Heart right ventricle (tissue), 16 donors: ENCODE results near the gene CPNE8. TPM values are rescaled to one million over a fixed set of nuclear protein-coding genes. Genes with fewer than 3 reads are reported as not detected.

Experiments used
- ATAC-seq, 8 donors: fragments of 200-7000 bp; cut with Tn5 transposase; one replicate each; pipeline ENCODE4 v1.9.1; 2020; ENCODE audit warnings: mild to moderate bottlenecking in 8 of 8, moderate library complexity in 8 of 8, moderate number of reproducible peaks in 1 of 8
- DNase-seq, 2 donors: peaks; one replicate each; pipeline ENCODE4 v3.0.0-alpha.2; 2020
- H3K27ac ChIP-seq, 10 donors: fragments of 200-600 bp; sonication (generic) in 2 of 10; one replicate each; pipeline versions ENCODE4 v1.5.0 to v1.8.0; 2020 to 2022; ENCODE audit warnings: mild to moderate bottlenecking in 3 of 10
- H3K27me3 ChIP-seq, 7 donors: fragments of 200-600 bp; one replicate each; pipeline ENCODE4 v1.8.0; 2021 to 2022; ENCODE audit warnings: mild to moderate bottlenecking in 2 of 7
- H3K36me3 ChIP-seq, 9 donors: fragments of 200-600 bp; sonication (generic) in 1 of 9; one replicate each; pipeline versions ENCODE4 v1.5.0 to v1.8.0; 2020 to 2022; ENCODE audit warnings: mild to moderate bottlenecking in 2 of 9
- H3K4me1 ChIP-seq, 9 donors: fragments of 200-600 bp; sonication (generic) in 1 of 9; one replicate each; pipeline versions ENCODE4 v1.5.0 to v1.8.0; 2020 to 2022; ENCODE audit warnings: mild to moderate bottlenecking in 4 of 9
- H3K4me3 ChIP-seq, 10 donors: fragments of 200-600 bp; sonication (generic) in 2 of 10; one replicate each; pipeline versions ENCODE4 v1.5.0 to v1.8.0; 2020 to 2022; ENCODE audit warnings: mild to moderate bottlenecking in 7 of 10, moderate library complexity in 2 of 10
- H3K9me3 ChIP-seq, 11 donors: fragments of 200-600 bp in 10 of 11; sonication (generic) in 2 of 11; one replicate each; pipeline versions ENCODE4 v1.5.0 to v1.8.0; 2013 to 2022; ENCODE audit warnings: mild to moderate bottlenecking in 2 of 11, control low read depth in 1 of 11, moderate library complexity in 1 of 11
- WGBS, 2 donors: extraction: QIAGEN DNeasy Blood & Tissue Kit; methylation state at CpG; one replicate each; pipeline ENCODE4 v1.1.7; 2013; ENCODE audit warnings: inconsistent platforms in 1 of 2; 5-methylcytosine and 5-hydroxymethylcytosine counted together
- intact Hi-C, 10 donors: fragments of 100-400 bp; cut with DNase I; formaldehyde crosslinking; loops; one replicate each; pipeline versions ENCODE4 v1.11.1 to v1.14.2; 2022
- polyA plus RNA-seq, 2 donors: library from polyadenylated mRNA; stranded (reverse); fragments of 200-250 nt; gene quantifications; one replicate each; pipeline ENCODE4 v1.2.3, GENCODE V29; 2013
- total RNA-seq, 10 donors: library from RNA; stranded (reverse); fragmentation: NEBNext Ultra II Directional in 3 of 10; extraction: Animal tissue kit (Norgen Biotek cat#: 25700) in 3 of 10; gene quantifications; one replicate each; pipeline versions ENCODE4 v1.2.1 to v1.2.4, GENCODE V29; 2021 to 2023
- TF ChIP-seq, protein P1 (sequence below), 9 donors: fragments of 200-600 bp; sonication (generic) in 2 of 9; IDR thresholded peaks; one replicate each; pipeline versions ENCODE4 v1.5.0 to v1.8.0; 2021 to 2022; ENCODE audit warnings: antibody characterized with exemption in 9 of 9, mild to moderate bottlenecking in 5 of 9, moderate library complexity in 1 of 9
- donor health status: Arrhythmogenic right ventricular cardiomyopathy.
- donor health status: ischemic (EF 13 %, LVEDD 7.1; RV severe dilation, severe dysfunction).
- donor health status: healthy with polysubstance abuse.
- donor health status: DM: no; HTN: yes; CAD: no.
- donor health status: DM: no; HTN: no; CAD: no.
- donor health status: ischemic (EF 25% LVEDD 6.9; RV normal size, moderate dysfunction).
- donor health status: ischemic (EF 25% LVEDD 5.7; RV mildly dilated, moderate dysfunction).
- donor health status: healthy.
- donor health status: DM: yes; HTN: yes; CAD: no.
- donor health status: Ischemic cardiomyopathy.
- donor health status: ischemic (EF 35%, LVEDD 5.7; RV mildly dilated, moderate dysfunction).
- donor health status: nonischemic (EF 11% LVEDD 7.7; RV severe dilation, severe dysfunction).
- donor health status: DM: yes; HTN: yes; CAD: no.
- donor health status: PGD.
- donor health status: ischemic (EF 29% LVEDD 5.4; RV normal size, mild dysfunction).
- donor health status: nonischemic (EF 23%, LVEDD 6.1; RV moderate dilation, normal function).

Gene CPNE8
- total and polyA plus RNA-seq, 12 donors = 2.5 to 14.9 (median 4.5) TPM

DNA sequence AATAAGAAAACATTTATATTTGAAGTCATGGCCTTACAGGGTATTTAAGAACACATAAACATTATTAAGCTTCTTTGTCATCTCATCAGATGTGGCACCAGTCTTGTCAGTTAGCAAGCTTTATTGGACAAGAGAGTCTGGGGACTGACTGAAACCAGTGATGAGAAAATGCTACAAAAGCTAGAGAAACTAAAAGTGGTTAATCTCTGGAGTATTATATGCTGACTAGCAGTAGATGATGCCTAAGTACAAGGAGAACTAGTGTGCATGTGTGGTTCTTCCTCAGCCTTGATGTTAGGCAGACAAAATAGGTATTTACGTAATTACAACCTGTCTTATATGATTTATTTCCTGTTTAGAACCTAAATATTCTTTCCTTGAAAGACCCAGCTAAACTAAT lies 176.5 kb downstream of the CPNE8 start:
- TF ChIP-seq, protein P1, sequence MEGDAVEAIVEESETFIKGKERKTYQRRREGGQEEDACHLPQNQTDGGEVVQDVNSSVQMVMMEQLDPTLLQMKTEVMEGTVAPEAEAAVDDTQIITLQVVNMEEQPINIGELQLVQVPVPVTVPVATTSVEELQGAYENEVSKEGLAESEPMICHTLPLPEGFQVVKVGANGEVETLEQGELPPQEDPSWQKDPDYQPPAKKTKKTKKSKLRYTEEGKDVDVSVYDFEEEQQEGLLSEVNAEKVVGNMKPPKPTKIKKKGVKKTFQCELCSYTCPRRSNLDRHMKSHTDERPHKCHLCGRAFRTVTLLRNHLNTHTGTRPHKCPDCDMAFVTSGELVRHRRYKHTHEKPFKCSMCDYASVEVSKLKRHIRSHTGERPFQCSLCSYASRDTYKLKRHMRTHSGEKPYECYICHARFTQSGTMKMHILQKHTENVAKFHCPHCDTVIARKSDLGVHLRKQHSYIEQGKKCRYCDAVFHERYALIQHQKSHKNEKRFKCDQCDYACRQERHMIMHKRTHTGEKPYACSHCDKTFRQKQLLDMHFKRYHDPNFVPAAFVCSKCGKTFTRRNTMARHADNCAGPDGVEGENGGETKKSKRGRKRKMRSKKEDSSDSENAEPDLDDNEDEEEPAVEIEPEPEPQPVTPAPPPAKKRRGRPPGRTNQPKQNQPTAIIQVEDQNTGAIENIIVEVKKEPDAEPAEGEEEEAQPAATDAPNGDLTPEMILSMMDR (IDR thresholded peaks at IDR 0.05) = no peak
- Histone ChIP-seq H3K4me3 (no peak overlapping the region), H3K27me3 (no peaks in the 10 kb centered on the region), H3K27ac (no peak overlapping the region), H3K9me3 (no peaks in the 10 kb centered on the region), H3K4me1 (no peaks in the 10 kb centered on the region), H3K36me3 (peaks cover 0 to 10% (median 0%) of the 10 kb centered on the region in 9 donors)
- DNase-seq = no peak
- WGBS, 2 donors = 95 to 96% methylated on average over 1 of the region's 1 CpG
- ATAC-seq = no peak
- intact Hi-C loops = no loop called here

DNA sequence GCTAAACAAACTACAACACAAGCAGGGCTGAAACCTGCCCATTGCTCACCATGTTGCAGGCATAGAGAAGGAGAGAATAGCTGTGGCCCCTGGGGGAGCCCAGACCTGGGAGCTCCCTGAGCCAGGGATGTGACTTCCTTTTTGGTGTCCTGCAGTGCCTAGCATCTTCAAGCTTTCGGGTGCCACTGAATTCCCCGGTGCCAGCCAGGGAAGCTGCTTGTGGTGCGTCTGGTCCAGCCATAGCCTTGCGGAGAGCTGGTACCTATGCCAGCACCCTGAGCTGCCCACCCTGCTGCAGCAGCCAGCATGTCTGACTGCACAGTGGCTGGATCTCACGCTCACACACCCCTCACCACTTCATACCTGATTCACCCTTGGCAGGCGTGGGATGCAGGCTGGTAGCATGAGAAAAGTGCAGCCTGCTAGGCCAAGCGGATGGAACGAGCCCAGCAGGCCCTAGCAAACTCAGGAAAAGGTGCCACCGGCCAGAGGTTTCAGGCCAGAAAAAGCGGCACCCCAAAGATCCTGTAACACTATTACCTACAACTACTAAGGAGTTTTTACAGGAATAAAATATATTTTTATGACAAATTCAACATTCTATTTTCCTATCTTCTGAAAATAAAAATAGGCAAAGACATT lies 183.7 kb downstream of the CPNE8 start:
- TF ChIP-seq, protein P1 (IDR thresholded peaks at IDR 0.05) = no peak
- H3K36me3 ChIP-seq = peaks cover 0 to 41% (median 6%) of the 10 kb centered on the region in 9 donors
- DNase-seq (no peak), ATAC-seq (no peak)
- H3K9me3 ChIP-seq = peaks cover 0 to 13% (median 3%) of the 10 kb centered on the region in 11 donors
- H3K27me3 ChIP-seq = no peaks in the 10 kb centered on the region
- H3K4me1 ChIP-seq = no peaks in the 10 kb centered on the region
- intact Hi-C loops = no loop called here
- WGBS, 2 donors = 95% methylated on average over 10 of the region's 10 CpGs
- H3K27ac ChIP-seq = no peak overlapping the region
- no peak overlapping the region for H3K4me3 ChIP-seq

DNA sequence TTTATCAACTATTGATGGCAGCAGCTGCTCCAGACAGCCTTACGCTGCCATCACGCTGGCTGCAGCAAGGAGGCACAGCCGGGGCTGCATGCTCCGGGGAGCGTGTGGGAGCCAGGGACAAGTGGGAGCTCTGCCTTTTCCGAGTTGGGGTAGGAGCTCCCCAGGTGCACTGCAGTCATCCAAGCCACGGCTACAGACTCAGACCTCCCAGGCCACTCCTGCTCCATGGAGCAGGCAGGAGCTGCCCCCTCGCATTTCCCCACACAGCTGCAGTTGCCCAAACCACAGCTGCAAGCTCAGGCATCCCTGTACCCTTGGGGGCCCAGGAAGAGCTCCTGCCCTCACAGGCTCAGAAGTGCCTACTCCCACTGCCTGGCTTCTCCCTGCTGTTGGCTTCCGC lies 184.7 kb downstream of the CPNE8 start:
- Histone ChIP-seq H3K9me3 (peaks cover 0 to 21% (median 9%) of the 10 kb centered on the region in 11 donors), H3K27ac (no peak overlapping the region), H3K4me3 (no peak overlapping the region), H3K4me1 (no peaks in the 10 kb centered on the region), H3K27me3 (no peaks in the 10 kb centered on the region), H3K36me3 (peaks cover 0 to 41% (median 6%) of the 10 kb centered on the region in 9 donors)
- intact Hi-C loops = no loop called here
- ATAC-seq (no peak), DNase-seq (no peak)
- TF ChIP-seq, protein P1 (IDR thresholded peaks at IDR 0.05) = no peak
- WGBS, 2 donors = 95% methylated on average over 9 of the region's 9 CpGs

DNA sequence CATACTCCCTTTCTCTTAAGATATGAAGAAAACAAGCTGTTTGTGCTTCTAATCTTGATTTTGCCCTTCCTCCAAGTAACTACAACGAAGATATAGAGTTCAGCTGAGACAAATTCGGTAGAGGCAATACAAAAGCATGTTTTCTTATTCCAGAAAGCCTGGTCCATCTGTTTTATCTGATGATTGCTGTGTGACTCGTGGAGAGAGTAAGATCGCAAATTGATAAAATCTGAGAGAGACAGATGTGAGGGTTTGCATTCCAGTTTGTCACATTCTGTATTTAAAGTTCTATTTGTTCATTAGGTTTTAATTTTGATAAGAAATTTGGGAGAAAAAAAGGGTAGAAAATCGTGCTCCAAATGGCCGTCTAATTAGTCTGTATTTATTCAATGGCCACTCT lies 192.1 kb downstream of the CPNE8 start:
- 74 to 80% methylated on average over 6 of the region's 6 CpGs for WGBS, 2 donors
- Histone ChIP-seq H3K36me3 (no peaks in the 10 kb centered on the region), H3K4me1 (no peaks in the 10 kb centered on the region), H3K27ac (no peak overlapping the region), H3K4me3 (no peak overlapping the region), H3K9me3 (peaks cover 0 to 21% (median 9%) of the 10 kb centered on the region in 11 donors), H3K27me3 (no peaks in the 10 kb centered on the region)
- ATAC-seq = no peak
- intact Hi-C loops = no loop called here
- TF ChIP-seq, protein P1 (IDR thresholded peaks at IDR 0.05) = no peak
- DNase-seq = no peak
